Adrenal gland (tissue), 5 donors: ENCODE data around the gene TMEM184B.

Experiments used
- CTCF ChIP-seq, 6 experiments: fragments of 450-650 bp in 4 of 6; fragments of 200-600 bp in 2 of 6; sonication (generic) in 1 of 6; IDR thresholded peaks; 1 replicate in 5 of 6; 2 replicates in 1 of 6; pipeline versions ENCODE4 v1.5.1 to v1.8.0; 2016 to 2021; ENCODE audit warnings: antibody characterized with exemption in 6 of 6, mild to moderate bottlenecking in 2 of 6, moderate library complexity in 1 of 6
- POLR2A ChIP-seq, 2 donors: fragments of 450-650 bp; IDR thresholded peaks; one replicate each; pipeline ENCODE4 v1.6.1; 2017; ENCODE audit warnings: antibody characterized with exemption in 2 of 2, mild to moderate bottlenecking in 2 of 2, moderate library complexity in 1 of 2
- donor health status: DM: no; HTN: no; CAD: no.

- no peak for TF ChIP-seq POLR2A (IDR thresholded peaks at IDR 0.05)
- TF ChIP-seq CTCF (IDR thresholded peaks at IDR 0.05), result no peak
These were observed 38.5 kb upstream of the TMEM184B start for GRCh38 chr22:38311323-38311620.
